BLaER1 (cell line): ENCODE results near the gene MPPED1.

ENCODE experiments used
- H3K27ac ChIP-seq: shearing (Covaris generic); formaldehyde crosslinking; 2 replicates; pipeline ENCODE4 v1.8.1; 2022
- H3K27me3 ChIP-seq: shearing (Covaris generic); formaldehyde crosslinking; 2 replicates; pipeline ENCODE4 v1.8.1; 2022
- H3K36me3 ChIP-seq: shearing (Covaris generic); formaldehyde crosslinking; 2 replicates; pipeline ENCODE4 v1.8.1; 2022
- H3K4me1 ChIP-seq: shearing (Covaris generic); formaldehyde crosslinking; 2 replicates; pipeline ENCODE4 v1.8.1; 2022
- H3K4me2 ChIP-seq: shearing (Covaris generic); formaldehyde crosslinking; 2 replicates; pipeline ENCODE4 v1.8.1; 2022
- H3K4me3 ChIP-seq: shearing (Covaris generic); formaldehyde crosslinking; 2 replicates; pipeline ENCODE4 v1.8.1; 2022
- H3K9ac ChIP-seq: shearing (Covaris generic); formaldehyde crosslinking; 2 replicates; pipeline ENCODE4 v1.8.1; 2022
- H3K9me3 ChIP-seq: shearing (Covaris generic); formaldehyde crosslinking; 2 replicates; pipeline ENCODE4 v1.8.1; 2022
- H4K20me1 ChIP-seq: shearing (Covaris generic); formaldehyde crosslinking; 2 replicates; pipeline ENCODE4 v1.8.1; 2022
- Cebpa-rat ChIP-seq: shearing (Covaris generic); IDR thresholded peaks from 2 replicates; pipeline ENCODE4 v1.8.1; 2022

The MPPED1 gene

GRCh38 chr22:43435851-43436811, 24.3 kb downstream of the MPPED1 start:
- H3K36me3 ChIP-seq: no peaks in the 10 kb centered on the region
- peak overlapping the region; percentile 39 for H3K27ac ChIP-seq
- peak overlapping the region; percentile 69 for H3K4me2 ChIP-seq
- no peak overlapping the region for H3K4me3 ChIP-seq
- no peak for TF ChIP-seq Cebpa-rat
- no peaks in the 10 kb centered on the region for H4K20me1 ChIP-seq
- H3K27me3 ChIP-seq: peaks cover 11% of the 10 kb centered on the region; the same call in 1 of the 2 replicates
- H3K9me3 ChIP-seq: no peaks in the 10 kb centered on the region
- H3K9ac ChIP-seq: peak overlapping the region; percentile 45; the same call in 1 of the 2 replicates
- peaks cover 49% of the 10 kb centered on the region for H3K4me1 ChIP-seq

- H3K36me3 ChIP-seq: no peaks in the 10 kb centered on the region
- peaks cover 5% of the 10 kb centered on the region; the same call in 1 of the 2 replicates for H3K27me3 ChIP-seq
- TF ChIP-seq Cebpa-rat: no peak
- H3K9ac ChIP-seq: 0 out of 2 replicates have a peak overlapping the region, but pooled peaks have one; percentile 45
- H3K9me3 ChIP-seq: no peaks in the 10 kb centered on the region
- no peaks in the 10 kb centered on the region for H4K20me1 ChIP-seq
- H3K4me3 ChIP-seq: no peak overlapping the region
- H3K27ac ChIP-seq: peak overlapping the region; percentile 39; the same call in 1 of the 2 replicates
- peaks cover 56% of the 10 kb centered on the region for H3K4me1 ChIP-seq
- peak overlapping the region; percentile 69 for H3K4me2 ChIP-seq
Measured at GRCh38 chr22:43436868-43437267, 25.1 kb downstream of the MPPED1 start.

GRCh38 chr22:43437871-43438475, 26.2 kb downstream of the MPPED1 start:
- Histone ChIP-seq H3K4me2 (peak overlapping the region; percentile 69; the same call in 1 of the 2 replicates), H3K27ac (no peak overlapping the region), H3K36me3 (no peaks in the 10 kb centered on the region), H3K4me3 (no peak overlapping the region), H4K20me1 (no peaks in the 10 kb centered on the region), H3K9ac (no peak overlapping the region), H3K27me3 (no peaks in the 10 kb centered on the region), H3K9me3 (no peaks in the 10 kb centered on the region), H3K4me1 (peaks cover 67% of the 10 kb centered on the region)
- no peak for TF ChIP-seq Cebpa-rat

- Histone ChIP-seq H3K27ac (no peak overlapping the region), H3K36me3 (no peaks in the 10 kb centered on the region), H3K4me2 (peak overlapping the region; percentile 75; the same call in 1 of the 2 replicates), H3K4me3 (no peak overlapping the region), H3K4me1 (peaks cover 72% of the 10 kb centered on the region), H4K20me1 (no peaks in the 10 kb centered on the region), H3K9ac (no peak overlapping the region), H3K27me3 (no peaks in the 10 kb centered on the region), H3K9me3 (no peaks in the 10 kb centered on the region)
- TF ChIP-seq Cebpa-rat: no peak
Measured at GRCh38 chr22:43438666-43439347, 27.0 kb downstream of the MPPED1 start.

GRCh38 chr22:43439368-43440103, 27.7 kb downstream of the MPPED1 start:
- H3K9ac ChIP-seq: no peak overlapping the region
- H3K9me3 ChIP-seq: no peaks in the 10 kb centered on the region
- H3K36me3 ChIP-seq: no peaks in the 10 kb centered on the region
- TF ChIP-seq Cebpa-rat: no peak
- H3K27me3 ChIP-seq: no peaks in the 10 kb centered on the region
- H3K4me2 ChIP-seq: peak overlapping the region; percentile 75
- H4K20me1 ChIP-seq: no peaks in the 10 kb centered on the region
- H3K4me1 ChIP-seq: peaks cover 72% of the 10 kb centered on the region
- H3K27ac ChIP-seq: peak overlapping the region; percentile 49
- no peak overlapping the region for H3K4me3 ChIP-seq

- no peaks in the 10 kb centered on the region for H3K36me3 ChIP-seq
- peak overlapping the region; percentile 75 for H3K4me2 ChIP-seq
- H3K4me3 ChIP-seq: no peak overlapping the region
- H3K9me3 ChIP-seq: no peaks in the 10 kb centered on the region
- no peaks in the 10 kb centered on the region for H3K27me3 ChIP-seq
- H4K20me1 ChIP-seq: no peaks in the 10 kb centered on the region
- no peak for TF ChIP-seq Cebpa-rat
- H3K4me1 ChIP-seq: peaks cover 72% of the 10 kb centered on the region
- H3K27ac ChIP-seq: peak overlapping the region; percentile 49
- no peak overlapping the region for H3K9ac ChIP-seq
Measured at GRCh38 chr22:43440104-43440387, 28.2 kb downstream of the MPPED1 start.

GRCh38 chr22:43440556-43440955, 28.7 kb downstream of the MPPED1 start:
- Histone ChIP-seq H3K4me3 (no peak overlapping the region), H3K9ac (no peak overlapping the region), H3K4me2 (peak overlapping the region; percentile 75), H3K36me3 (no peaks in the 10 kb centered on the region), H3K4me1 (peaks cover 75% of the 10 kb centered on the region), H3K27ac (peak overlapping the region; percentile 49; the same call in 1 of the 2 replicates), H4K20me1 (no peaks in the 10 kb centered on the region), H3K9me3 (no peaks in the 10 kb centered on the region), H3K27me3 (no peaks in the 10 kb centered on the region)
- no peak for TF ChIP-seq Cebpa-rat

GRCh38 chr22:43441216-43441615, 29.4 kb downstream of the MPPED1 start:
- no peak for TF ChIP-seq Cebpa-rat
- Histone ChIP-seq H3K27ac (peak overlapping the region; percentile 49; the same call in 1 of the 2 replicates), H3K4me1 (peaks cover 76% of the 10 kb centered on the region), H4K20me1 (no peaks in the 10 kb centered on the region), H3K36me3 (no peaks in the 10 kb centered on the region), H3K9ac (no peak overlapping the region), H3K4me3 (no peak overlapping the region), H3K27me3 (no peaks in the 10 kb centered on the region), H3K4me2 (peak overlapping the region; percentile 75), H3K9me3 (no peaks in the 10 kb centered on the region)

- no peaks in the 10 kb centered on the region for H3K9me3 ChIP-seq
- H3K9ac ChIP-seq: no peak overlapping the region
- H4K20me1 ChIP-seq: no peaks in the 10 kb centered on the region
- H3K4me2 ChIP-seq: peak overlapping the region; percentile 75
- TF ChIP-seq Cebpa-rat: no peak
- no peak overlapping the region for H3K4me3 ChIP-seq
- no peaks in the 10 kb centered on the region for H3K27me3 ChIP-seq
- H3K36me3 ChIP-seq: no peaks in the 10 kb centered on the region
- peaks cover 76% of the 10 kb centered on the region for H3K4me1 ChIP-seq
- H3K27ac ChIP-seq: no peak overlapping the region
Measured at GRCh38 chr22:43441751-43442150, 29.9 kb downstream of the MPPED1 start.
